Stimulated activated CD8-positive, alpha-beta memory T cell treated with anti-CD3 and anti-CD28 coated beads, Interleukin-12 subunit alpha, Interleukin-12 subunit beta, amount 100 ng/mL, for 1 hour (primary cell): ENCODE measurements around the gene AMH.
"Not testable (repeated sequence)": the region's sequence is repeated elsewhere in the genome, so short reads cannot be mapped to it uniquely, and the experiment has no call there.

Experiments used
- DNase-seq: peaks from one replicate; pipeline ENCODE4 v3.0.0-alpha.2; 2020; ENCODE audit warnings: low read depth

The AMH gene

GRCh38 chr19:2270423-2271233 is 21.5 kb downstream of the AMH start:
- DNase-seq: peak; percentile 47

- DNase-seq: no peak
Measured at GRCh38 chr19:2271234-2272103, 22.3 kb downstream of the AMH start.

DNA sequence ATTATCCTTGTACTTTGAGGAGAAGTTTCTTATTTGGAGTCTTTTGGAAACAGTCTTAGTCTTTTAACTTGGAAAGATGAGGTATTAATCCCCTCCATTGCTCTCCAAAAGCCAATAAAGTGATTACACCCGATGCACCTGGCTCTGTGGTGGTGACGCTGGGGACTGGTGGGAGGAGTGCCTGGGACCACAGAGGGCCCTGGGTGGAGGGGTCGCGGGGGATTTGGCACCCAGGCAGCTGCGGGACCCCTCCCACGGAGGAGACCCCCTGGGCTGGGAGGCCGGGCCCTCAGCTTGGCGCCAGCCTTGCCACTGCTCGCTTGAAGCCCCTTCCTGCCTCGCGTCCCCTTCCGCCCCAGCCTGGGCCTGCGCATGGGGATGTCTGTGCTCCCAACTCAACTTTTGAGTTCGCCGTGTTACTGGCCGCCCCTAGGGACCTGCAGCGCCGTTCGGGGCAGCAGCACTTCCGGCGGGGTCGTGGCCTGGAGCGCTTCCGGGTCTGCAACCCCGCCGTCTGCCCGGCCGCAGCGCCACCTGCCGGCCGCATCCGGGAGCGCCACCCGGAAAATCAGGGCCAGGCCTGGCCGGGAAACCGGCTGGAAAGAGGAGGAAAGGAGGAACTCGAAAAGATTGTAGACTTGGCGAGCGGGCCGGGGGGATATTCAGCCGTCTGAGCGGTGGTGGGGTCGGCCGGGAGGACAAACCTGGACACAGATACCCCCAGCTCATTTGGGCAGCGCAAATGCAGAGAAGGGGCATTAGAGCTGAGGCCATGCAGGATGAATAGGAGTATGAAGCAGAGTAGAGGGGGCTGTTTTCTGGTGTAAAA is 24.4 kb downstream of the AMH start:
- peak; percentile 46 for DNase-seq

DNA sequence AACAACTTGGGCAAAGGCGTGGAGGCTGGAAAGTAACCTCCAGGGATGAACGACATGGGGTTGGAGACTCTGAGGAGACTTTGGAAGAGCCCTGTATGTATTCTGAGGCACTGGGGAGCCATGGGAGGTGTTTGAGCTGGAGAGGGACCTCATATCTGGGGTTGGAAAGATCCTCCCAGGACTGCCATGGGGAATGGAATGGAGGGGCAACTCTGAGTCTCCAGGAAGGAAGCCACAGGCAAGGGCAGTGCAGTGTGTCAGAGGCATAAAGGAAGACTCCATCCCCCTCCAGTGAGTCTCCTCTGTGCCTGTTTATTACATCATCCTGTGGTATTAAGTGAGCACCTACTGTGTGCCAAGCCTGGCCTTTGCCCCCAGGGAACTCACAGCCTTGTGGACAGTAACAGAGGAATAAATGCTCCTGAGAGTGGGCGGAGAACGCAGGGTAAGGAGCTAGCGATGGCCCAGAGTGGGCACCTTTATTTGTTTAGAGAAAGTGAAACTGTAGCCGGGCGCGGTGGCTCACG is 25.1 kb downstream of the AMH start:
- DNase-seq: no peak

- no peak for DNase-seq
Measured at GRCh38 chr19:2274931-2275535, 25.9 kb downstream of the AMH start.

DNA sequence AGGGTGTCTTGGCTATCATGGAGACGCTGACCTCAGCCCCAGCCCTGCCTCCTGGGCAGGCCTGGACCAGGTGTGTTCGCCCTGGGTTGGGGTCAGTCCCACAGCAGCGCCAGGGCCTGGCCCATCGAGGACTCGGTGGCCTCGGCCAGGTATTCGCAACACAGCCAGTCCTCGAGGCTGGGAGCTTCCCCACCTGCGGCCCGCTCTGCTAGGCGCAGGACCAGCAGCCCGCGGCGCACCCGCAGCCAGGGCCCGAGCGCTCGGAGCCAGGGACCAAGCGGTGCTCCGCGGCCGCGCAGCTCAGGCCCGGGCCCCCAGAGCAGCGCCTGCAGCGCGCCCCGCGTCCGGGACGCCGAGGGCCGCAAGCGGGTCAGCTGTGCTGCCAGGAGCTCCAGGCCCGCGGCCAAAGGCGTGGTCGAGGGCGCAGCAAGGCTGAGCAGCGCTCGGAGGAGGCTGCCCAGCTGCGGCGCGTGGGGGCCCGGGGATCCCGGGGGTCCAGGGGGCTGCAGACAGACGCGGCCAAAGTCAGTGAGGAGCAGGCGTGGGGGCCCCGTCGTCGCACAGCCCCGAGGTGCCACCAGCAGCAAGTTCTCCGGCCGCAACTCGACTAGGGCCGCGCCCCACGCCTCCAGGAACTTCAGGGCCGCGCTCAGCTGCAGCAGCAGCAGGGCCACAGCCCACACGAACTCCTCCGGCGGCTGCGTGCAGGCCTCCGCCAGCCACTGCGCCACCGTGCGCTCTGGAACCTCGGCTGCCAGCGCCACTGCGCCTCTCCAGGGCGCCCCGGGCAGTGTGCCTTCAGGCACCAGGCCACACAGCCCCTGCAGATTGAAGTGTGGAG is 26.7 kb downstream of the AMH start:
- DNase-seq: no peak

DNA sequence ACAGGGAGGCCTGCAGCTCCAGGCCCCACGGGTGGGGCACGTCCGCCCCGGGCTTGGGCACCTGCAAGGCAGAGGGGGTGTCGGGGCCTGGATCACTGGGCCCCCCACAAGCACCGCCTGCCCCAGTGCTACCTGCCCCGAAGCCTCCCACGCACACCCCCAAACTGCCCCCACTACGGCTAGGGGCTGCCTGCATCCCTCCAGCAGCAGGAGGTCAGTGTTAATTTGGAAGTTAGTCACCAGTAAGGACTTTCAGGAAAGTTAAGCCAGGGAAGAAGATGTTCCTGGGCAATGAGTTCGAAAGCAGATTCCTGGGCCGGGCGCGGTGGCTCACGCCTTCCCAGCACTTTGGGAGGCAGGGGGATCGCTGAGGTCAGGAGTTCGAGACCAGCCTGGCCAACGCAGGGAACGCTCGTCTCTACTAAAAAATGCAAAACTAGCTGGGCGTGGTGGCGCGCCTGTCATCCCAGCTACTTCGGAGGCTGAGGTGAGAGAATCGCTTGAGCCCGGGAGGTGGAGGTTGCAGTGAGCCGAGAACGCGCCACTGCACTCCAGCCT is 27.4 kb downstream of the AMH start:
- no peak for DNase-seq

DNA sequence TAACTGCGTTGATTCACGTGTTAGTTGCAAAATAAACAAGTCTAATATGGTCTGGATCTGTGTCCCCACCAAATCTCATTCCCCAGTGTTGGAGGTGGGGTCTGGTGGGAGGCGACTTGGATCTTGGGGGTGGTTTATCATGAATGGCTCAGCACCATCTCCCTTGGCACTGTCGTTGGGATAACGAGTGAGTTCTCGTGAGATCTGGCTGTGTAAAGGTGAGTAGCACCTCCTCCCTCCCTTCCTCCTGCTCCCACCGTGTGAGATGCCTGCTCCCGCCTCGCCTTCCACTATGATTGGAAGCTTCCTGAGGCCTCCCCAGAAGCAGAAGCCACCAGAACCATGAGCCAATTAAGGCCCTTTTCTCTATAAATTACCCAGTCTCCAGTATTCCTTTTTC is 28.0 kb downstream of the AMH start:
- no peak for DNase-seq

GRCh38 chr19:2278459-2279158 is 29.5 kb downstream of the AMH start:
- no peak for DNase-seq

DNA sequence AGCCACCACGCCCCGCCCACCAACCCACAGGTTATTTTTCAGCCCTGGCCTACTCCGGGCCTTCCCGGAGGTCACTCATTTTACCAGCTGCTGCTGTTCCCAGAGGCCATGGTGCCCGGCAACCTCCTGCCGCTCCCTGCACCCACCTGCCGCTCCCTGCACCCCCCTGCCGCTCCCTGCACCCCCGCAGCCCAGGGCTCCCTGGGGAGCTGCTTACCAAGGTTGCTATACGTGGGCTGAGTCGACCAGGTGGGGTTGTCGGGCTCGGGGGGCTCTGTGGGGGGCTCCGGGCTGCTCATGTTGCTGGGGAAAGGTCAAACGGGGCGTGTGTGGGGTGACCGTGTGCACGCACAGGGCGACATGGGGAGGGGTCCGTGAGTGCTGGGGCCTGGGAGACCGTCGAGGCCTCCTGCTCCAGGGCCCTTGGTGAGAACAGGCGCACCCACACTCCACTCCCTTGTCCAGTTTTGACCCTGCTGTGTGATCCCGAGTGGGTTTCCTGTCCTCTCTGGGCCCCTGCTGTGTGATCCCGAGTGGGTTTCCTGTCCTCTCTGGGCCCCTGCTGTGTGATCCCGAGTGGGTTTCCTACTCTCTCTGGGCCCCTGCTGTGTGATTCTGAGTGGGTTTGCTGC is 31.6 kb downstream of the AMH start:
- no peak for DNase-seq

DNA sequence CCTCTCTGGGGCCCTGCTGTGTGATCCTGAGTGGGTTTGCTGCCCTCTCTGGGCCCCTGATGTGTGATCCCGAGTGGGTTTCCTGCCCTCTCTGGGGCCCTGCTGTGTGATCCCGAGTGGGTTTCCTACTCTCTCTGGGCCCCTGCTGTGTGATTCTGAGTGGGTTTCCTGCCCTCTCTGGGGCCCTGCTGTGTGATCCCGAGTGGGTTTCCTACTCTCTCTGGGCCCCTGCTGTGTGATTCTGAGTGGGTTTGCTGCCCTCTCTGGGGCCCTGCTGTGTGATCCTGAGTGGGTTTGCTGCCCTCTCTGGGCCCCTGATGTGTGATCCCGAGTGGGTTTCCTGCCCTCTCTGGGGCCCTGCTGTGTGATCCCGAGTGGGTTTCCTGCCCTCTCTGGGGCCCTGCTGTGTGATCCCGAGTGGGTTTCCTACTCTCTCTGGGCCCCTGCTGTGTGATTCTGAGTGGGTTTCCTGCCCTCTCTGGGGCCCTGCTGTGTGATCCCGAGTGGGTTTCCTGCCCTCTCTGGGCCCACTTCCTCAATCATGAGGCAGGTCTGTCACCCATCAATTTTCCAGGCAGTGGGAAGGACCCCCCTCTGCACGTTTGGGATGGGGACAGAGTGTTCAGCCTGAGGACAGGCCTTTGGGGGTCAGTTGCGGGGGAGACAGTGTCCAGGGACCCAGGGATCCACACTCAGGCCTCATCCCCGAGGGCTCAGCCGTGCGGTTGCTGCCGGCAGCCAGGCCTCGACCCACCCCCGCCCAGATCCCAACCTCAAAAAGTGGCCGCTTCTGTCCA is 32.3 kb downstream of the AMH start:
- not testable (repeated sequence) for DNase-seq

- DNase-seq: no peak
Measured at GRCh38 chr19:2282062-2282861, 33.1 kb downstream of the AMH start, which contains the start of gene PEAK3. Gene PEAK3, minus strand, starts transcription at chr19:2282175. Its CDS starts 1,244 bp downstream, at chr19:2280931.

DNA sequence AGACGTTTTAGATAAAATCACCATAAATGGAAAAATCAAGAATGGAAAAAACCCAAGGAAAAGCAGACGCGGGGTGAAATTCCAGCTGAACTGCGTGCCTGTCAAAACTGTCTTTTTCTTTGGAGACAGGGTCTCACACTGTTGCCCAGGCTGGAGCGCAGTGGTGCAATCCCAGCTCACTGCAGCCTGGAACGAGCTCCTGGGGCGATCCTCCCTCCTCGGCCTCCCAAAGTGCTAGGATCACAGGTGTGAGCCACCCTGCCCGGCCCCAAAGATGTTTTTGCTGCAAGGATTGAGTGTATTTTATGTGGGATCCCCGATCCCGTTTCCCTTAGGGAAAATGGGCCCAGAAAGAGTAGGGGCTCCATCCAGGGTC is 33.7 kb downstream of the AMH start:
- DNase-seq: no peak

DNA sequence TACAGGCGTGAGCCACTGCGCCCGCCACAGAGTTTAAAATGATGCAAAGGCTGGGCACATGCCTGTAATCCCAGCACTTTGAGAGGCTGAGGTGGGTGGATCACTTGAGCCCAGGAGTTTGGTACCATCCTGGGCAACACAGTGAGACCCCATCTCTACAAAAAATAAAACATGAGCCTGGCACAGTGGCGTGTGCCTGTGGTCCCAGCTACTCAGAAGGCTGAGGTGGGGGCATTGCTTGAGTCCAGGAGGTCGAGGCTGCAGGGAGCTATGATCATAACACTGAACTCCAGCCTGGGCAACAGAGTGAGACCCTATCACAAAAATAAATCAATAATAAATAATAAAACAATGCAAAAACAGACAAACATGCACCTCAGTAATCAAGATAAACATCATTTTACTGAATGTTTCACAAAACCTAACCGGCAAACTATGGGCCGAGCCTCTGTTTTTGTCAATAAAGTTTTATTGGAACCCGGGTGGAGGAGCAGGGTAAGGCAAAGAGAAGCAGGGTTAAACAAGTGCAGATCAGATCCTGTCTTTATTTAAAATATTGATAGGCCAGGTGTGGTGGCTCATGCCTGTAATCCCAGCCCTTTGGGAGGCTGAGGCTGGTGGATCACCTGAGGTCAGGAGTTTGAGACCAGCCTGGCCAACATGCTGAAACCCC is 34.8 kb downstream of the AMH start:
- no peak for DNase-seq

DNA sequence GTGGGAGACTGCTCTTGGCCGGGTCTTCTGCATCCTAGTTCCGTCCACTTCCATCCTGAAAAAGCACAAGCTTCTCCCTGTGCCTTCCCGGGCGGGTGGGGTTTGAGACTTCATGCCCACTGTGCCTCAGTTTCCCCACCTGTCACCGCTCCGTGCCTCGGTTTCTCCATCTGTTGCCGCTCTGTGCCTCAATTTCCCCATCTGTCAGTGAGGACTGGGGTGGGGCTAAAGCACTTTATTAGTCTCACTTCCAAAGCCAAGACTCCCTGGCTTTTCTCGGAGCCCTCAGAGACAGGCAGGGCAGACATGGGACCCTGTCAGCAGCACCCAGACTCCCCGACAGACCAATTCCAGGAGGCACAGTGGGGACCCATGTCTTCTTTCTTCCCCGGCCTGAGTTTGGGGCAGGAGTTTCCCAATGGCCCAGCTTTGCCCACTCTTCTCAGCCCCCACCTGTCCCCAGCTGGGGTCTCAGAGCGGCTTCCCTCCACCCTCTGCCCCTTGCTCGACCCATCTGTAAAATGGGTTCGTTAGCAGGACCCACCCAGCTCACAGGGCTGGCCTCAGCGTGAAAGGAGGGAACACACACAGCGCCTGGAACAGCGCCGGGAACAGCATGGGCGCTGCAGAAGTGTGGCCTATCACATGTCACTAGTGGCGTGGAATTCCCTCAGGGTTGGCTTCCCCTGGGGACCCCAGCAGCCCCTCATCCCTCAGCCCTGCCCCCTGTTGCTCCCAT is 37.4 kb downstream of the AMH start:
- no peak for DNase-seq
